GM15510 (cell line): ENCODE measurements around the gene GRM7.

Experiments
- POLR2A ChIP-seq: IDR thresholded peaks from 3 replicates; pipeline ENCODE4 v1.6.1; 2011; ENCODE audit warnings: borderline replicate concordance; ENCODE audit not compliant: insufficient read length; ENCODE audit errors: extremely low read depth

GRM7 gene

DNA sequence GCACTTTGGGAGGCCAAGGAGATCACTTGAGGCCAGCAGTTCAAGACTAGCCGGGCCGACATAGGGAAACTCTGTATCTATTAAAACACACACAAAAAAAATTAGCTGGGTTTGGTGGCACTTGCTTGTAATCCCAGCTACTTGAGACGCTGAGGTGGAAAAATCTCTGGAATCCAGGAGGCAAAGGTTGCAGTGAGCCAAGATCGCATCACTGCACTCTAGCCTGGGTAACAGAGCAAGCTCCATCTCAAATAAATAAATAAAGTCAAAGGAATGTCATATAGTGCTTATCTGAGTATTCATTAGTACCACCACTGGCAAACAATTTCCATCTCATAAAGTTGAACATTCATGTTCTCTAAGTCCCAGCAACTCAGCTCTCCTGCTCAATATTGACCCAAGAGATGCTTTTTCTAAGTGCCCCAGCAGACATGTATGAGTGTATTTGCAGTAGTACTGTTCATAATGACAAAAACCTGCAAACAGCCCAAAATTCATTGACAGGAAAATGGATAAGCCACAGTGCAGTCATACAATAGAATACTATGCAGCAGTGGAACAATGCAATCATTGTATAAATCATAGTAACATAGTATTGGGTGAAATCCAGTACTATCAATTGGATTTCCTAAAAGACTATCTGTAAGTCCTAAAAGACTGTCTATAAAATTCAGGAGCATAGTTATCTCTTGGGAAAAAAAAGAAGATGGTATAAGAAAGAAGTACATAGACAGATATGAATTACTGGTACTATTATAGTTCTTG is 889.2 kb downstream of the GRM7 start:
- TF ChIP-seq POLR2A, result no peak

DNA sequence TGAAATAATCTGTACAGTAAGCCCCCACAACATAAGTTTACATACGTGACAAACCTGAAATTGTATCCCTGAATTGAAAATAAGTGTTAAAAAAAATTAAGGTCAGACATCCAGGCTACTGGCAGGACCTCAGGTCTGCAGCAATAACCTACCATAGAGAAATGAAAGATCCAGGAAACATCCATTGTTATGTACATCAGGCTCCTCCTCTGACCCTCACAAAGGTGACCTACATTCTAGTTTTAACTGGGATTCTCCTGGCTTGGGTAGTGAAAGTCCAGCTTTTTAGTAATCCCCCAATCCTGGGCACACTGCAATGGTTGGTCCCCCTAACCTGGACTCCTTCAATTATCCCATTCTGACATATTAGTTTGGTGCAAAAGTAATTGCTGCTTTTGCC is 891.1 kb downstream of the GRM7 start:
- TF ChIP-seq POLR2A, result no peak

DNA sequence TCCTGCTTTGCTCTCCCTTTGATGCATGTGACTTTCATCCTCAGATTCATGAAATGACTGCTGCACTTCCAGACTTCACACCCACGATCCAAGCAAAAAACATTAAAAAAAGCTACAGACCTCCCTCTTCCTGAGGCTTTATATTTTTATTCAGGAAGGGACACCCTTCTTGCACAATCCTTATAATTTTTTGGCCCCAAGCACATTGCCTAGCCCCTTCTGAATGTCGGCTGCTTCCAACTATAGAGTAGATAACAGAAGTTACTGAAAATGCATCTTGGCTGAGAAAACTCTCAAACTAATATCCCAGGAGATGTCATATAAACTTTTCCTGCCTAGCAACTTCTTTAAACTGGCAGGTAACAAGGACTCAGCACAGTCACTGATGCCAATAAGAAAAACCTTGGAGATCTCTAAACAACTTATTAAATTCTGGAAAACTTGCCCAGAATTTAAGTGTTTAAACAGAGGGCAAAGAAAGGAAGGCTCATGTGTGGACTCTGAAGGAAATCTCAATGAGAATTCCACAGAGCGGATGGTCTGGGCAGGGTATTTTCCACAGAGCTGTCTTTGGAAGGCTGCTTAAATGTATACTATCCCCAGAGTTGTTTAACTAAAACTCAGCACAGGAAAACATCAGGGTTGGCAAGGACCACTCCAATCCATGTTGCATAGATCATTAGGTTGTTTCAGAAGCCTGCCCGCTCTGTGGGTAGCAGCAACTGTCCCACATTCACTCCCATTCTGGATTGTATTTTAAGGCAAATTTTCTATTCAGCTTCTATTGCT is 893.9 kb downstream of the GRM7 start:
- no peak for TF ChIP-seq POLR2A

DNA sequence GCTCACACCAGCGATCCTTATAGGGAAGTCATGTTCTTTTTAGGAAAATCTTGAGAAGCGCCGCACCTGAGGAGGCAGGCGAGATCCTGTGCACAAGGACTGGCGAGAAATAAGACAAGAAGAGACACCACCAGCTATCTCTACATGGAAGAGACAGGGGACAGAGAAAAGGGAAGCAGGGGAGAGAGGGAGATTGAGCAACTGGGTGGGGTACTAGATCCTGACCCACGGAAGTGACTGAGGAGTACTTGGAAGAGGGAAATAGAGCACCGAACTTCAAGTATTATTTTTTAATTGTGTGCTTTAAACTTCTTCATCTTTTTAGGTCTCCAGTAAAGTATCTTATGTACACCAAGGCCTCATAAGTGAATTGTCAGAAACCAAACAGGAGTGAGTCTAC is 898.7 kb downstream of the GRM7 start:
- no peak for TF ChIP-seq POLR2A

DNA sequence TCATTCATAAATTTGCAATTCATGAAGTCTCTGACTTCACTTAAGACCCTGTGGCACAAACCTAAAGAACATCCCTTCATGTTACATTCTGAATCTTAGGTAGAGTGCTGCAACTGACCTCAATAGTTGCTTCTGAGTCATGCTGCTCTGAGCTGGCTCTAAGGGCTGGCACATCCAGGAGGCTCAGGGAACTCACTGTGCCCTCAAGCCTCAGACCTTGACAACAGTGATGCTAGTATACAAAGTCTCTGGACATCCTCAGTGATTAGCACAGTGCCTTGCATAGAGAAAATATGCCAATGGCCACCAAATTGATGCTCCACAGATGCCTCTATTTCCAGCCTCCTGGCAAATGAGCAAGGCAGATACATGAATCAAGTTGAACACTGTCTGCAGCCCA is 899.8 kb downstream of the GRM7 start:
- no peak for TF ChIP-seq POLR2A

DNA sequence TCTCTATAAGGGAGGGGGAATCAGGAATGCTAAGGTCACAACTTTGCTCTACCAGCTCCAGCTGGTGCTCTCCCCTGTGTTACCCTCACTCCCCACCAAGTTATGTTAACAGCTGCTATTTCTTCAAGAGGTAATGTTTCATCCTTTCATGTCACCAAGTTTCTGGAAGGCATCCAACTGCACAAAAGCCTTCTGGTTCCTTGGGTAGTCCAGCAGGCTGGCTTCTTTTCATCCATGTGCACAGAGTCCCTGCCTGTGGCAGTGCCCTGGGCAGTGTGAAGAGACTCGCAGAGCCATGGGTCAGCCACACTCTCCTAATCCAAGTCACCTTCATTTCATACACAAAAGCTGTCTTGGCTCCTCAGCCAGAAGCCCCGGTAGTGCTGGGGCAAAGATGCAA is 903.2 kb downstream of the GRM7 start:
- no peak for TF ChIP-seq POLR2A

DNA sequence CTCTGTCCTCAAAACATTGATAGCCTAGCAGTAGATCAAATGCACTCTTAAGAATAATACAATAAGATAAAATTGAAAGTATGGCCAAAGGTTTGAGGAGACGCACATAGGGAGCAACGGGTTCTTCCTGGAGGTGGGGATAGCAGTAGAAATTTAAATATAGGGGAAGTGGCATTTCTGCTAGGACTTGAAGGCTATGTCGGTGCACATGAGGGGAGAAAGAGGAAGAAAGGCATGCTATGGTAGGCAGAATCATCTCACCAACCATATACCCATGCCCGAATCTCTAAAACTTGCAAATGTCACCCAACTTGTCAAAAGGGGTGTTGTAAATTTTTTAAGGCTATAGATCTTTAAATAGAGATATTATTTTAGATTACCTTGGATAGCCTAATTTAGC is 905.6 kb downstream of the GRM7 start:
- no peak for TF ChIP-seq POLR2A

DNA sequence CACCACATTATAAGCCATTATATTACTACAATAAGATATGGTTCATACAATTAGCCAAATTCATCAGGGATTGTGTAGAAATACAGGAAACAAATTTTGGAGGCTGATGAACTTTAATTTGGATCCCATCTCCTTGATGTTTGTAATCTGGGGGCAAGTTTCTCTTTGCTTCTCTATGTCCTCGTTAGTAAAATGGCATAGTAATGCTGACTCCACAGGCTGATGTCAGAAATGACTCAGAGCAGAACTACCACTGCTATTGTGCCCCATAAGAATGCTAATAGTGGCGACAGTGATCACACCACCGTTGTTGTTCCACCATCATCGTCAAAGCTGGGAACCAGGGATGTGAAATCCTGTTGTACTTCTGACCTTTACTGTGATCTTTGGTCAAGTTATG is 918.4 kb downstream of the GRM7 start:
- no peak for TF ChIP-seq POLR2A

DNA sequence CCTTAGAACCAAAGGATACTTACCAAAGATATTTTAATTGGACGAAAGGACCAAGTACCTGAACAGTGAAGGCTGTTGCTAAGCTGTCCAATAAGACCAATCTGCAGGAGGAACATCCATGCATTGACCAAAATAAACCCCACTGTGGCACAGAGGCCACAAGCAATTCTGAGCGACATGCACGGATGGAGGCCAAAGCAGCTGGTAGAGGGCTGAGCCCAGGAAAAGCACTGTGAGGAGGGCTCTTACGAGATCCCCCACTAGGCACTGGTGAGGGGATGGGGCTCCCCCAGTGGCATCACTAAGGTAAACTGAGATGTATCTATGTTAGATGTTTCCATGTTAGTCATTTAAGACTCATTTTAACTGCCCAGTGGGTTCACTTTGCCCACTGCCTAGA is 920.5 kb downstream of the GRM7 start:
- TF ChIP-seq POLR2A, result no peak

DNA sequence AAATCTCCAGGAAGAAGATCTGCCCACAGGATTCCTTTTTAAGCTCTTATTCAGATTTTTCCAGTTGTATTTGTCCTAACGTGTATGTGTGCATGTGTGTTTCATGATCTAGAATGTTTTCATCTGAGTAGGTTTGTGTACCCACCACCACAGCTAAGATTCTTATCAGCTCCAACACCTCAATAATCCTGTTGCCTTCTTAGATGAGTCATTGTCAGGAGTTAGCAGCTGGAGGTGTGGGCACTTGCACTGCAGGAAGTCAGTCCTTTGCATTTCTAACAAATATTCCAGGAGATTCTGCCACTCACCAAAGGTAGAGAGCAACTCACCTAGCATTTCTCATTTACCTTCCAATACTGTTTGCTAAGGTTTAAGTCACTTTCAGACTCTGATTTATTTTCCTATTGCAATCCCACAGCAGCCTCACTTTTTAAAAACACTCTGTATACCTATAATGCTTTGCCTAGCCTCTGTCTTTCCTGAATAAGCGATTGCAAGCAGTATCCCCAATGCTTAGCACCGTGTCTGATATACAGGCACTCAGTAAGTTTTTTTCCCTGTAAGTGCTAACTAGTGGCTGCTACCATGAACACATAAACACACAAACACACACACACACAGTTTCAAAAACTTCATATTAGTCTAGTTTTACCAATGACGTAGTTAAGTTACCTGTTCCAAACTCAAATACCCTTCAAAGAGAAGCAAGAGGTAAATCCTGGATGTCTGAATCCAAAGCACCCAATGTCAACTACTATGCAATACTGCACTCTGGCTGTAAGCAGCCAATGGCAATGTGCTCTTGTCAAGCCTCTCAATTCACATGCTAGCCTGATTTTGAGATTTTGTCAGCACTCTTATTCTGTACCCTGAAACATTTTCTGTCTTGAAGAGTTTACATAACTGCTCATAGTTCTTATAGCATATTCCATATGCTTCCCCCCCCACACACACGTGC is 927.2 kb downstream of the GRM7 start:
- no peak for TF ChIP-seq POLR2A

DNA sequence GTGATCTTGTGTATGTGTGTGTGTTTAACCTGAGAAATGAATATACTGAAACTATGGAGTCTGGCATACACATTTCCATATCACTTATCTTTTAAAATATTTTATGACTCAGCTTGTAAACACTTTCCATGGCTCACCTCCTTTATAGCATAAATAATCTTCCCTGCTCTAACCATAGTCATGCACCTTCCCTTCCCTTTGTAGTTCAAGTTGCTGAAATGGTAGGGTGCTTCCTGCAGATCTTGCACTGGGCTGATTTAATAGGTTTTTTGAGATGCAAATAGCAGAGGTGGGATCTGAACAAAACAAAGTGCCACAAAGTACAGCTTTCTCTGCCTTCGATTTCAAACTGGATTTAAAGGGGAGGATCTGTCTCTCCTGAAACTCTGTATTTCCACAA is 928.0 kb downstream of the GRM7 start:
- TF ChIP-seq POLR2A, result no peak

DNA sequence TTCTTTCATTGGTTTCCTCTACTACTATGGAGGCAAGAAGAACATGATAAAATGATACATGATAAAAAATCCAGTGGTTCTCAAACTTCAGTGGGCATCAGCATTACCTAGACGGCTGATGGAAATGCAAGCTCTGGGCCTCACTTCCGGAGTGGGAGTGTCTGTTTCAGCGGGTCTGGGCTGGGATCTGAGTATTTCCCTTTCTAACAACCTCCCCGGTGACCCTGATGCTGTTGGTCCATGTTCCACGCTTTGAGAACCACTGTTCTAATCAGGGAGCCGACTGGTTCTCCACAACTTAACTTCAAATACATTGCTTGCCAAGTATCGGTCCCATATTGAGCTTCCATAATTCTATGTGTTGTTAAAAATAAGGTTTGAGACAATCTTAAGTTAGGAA is 928.4 kb downstream of the GRM7 start:
- no peak for TF ChIP-seq POLR2A

DNA sequence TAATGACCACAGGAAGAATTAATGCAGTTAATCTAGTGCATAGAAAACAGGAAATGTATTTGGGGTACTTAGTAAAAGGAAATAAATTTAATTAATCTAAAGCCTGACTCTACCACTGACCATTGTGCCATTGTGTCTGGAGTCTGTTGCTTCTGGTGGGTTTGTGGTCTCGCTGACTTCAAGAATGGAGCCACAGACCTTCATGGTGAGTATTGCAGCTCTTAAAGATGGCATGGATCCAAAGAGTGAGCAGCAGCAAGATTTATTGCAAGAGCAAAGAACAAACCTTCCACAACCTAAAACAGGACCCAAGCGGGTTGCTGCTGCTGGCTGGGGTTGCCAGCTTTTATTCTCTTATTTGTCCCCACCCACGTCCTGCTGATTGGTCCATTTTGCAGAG is 929.2 kb downstream of the GRM7 start:
- no peak for TF ChIP-seq POLR2A
